OCI-LY1 (cell line): ENCODE data around the gene TEX9.

Experiments
- H2AFZ ChIP-seq: fragments of 200-600 bp; sonication (generic), shearing (Covaris generic); 2 replicates; pipeline ENCODE4 v1.6.0; 2014; ENCODE audit warnings: antibody characterized with exemption, mild to moderate bottlenecking, low read length
- H3F3A ChIP-seq: fragments of 200-600 bp; sonication (generic), shearing (Covaris generic); 2 replicates; pipeline ENCODE4 v1.6.0; 2014; ENCODE audit warnings: mild to moderate bottlenecking, antibody characterized with exemption, low read length, moderate library complexity; ENCODE audit not compliant: insufficient read depth
- H3K27ac ChIP-seq: fragments of 200-600 bp; sonication (generic); 2 replicates; pipeline ENCODE4 v1.5.1; 2014; ENCODE audit warnings: low read length, mixed run types, mild to moderate bottlenecking, low read depth; ENCODE audit not compliant: poor library complexity, severe bottlenecking
- H3K27me3 ChIP-seq: fragments of 200-600 bp; sonication (generic); 2 replicates; pipeline ENCODE4 v1.6.0; 2014; ENCODE audit warnings: antibody characterized with exemption, mild to moderate bottlenecking, low read length, moderate library complexity; ENCODE audit not compliant: insufficient read depth
- H3K36me3 ChIP-seq: fragments of 200-600 bp; sonication (generic); 2 replicates; pipeline ENCODE4 v1.6.1; 2014; ENCODE audit warnings: mild to moderate bottlenecking, antibody characterized with exemption, low read length, moderate library complexity, mixed read lengths; ENCODE audit not compliant: insufficient read depth
- H3K4me1 ChIP-seq: fragments of 200-600 bp; sonication (generic); 2 replicates; pipeline ENCODE4 v1.5.1; 2014; ENCODE audit warnings: mild to moderate bottlenecking, low read length, moderate library complexity; ENCODE audit not compliant: insufficient read depth, severe bottlenecking
- H3K4me2 ChIP-seq: fragments of 200-600 bp; sonication (generic), shearing (Covaris generic); 2 replicates; pipeline ENCODE4 v1.6.1; 2014; ENCODE audit warnings: low read length
- H3K4me3 ChIP-seq: fragments of 200-600 bp; sonication (generic); 2 replicates; pipeline ENCODE4 v1.5.1; 2014; ENCODE audit warnings: low read length, low read depth, mild to moderate bottlenecking, mixed read lengths; ENCODE audit not compliant: poor library complexity, severe bottlenecking
- H3K79me2 ChIP-seq: fragments of 200-600 bp; shearing (Covaris generic); 2 replicates; pipeline ENCODE4 v1.6.1; 2016; ENCODE audit warnings: mixed run types, low read length, mixed read lengths; ENCODE audit not compliant: insufficient read depth
- H3K9ac ChIP-seq: fragments of 200-600 bp; sonication (generic), shearing (Covaris generic); 2 replicates; pipeline ENCODE4 v1.6.1; 2014; ENCODE audit warnings: mild to moderate bottlenecking, low read length, mixed read lengths
- H3K9me2 ChIP-seq: fragments of 200-600 bp; sonication (generic), shearing (Covaris generic); 2 replicates; pipeline ENCODE4 v1.6.1; 2014; ENCODE audit warnings: low read depth, mild to moderate bottlenecking, low read length, mixed read lengths
- H3K9me3 ChIP-seq: fragments of 200-600 bp; shearing (Covaris generic); 2 replicates; pipeline ENCODE4 v1.6.1; 2014; ENCODE audit warnings: low read length, mixed read lengths
- H4K20me1 ChIP-seq: fragments of 200-600 bp; sonication (generic), shearing (Covaris generic); 2 replicates; pipeline ENCODE4 v1.6.0; 2016; ENCODE audit warnings: mild to moderate bottlenecking, low read length; ENCODE audit not compliant: insufficient read depth
- EZH2 ChIP-seq: fragments of 200-600 bp; sonication (generic), shearing (Covaris generic); IDR thresholded peaks from 2 replicates; pipeline ENCODE4 v1.8.0; 2017; ENCODE audit warnings: borderline replicate concordance, mixed run types, mild to moderate bottlenecking, antibody characterized with exemption, low read length, moderate library complexity, mixed read lengths
- TF ChIP-seq, protein P1 (sequence below): fragments of 200-600 bp; sonication (generic), shearing (Covaris generic); IDR thresholded peaks from 2 replicates; pipeline ENCODE4 v1.5.1; 2017; ENCODE audit warnings: mild to moderate bottlenecking, antibody characterized with exemption, low read length, moderate library complexity, mixed read lengths

Gene TEX9

DNA sequence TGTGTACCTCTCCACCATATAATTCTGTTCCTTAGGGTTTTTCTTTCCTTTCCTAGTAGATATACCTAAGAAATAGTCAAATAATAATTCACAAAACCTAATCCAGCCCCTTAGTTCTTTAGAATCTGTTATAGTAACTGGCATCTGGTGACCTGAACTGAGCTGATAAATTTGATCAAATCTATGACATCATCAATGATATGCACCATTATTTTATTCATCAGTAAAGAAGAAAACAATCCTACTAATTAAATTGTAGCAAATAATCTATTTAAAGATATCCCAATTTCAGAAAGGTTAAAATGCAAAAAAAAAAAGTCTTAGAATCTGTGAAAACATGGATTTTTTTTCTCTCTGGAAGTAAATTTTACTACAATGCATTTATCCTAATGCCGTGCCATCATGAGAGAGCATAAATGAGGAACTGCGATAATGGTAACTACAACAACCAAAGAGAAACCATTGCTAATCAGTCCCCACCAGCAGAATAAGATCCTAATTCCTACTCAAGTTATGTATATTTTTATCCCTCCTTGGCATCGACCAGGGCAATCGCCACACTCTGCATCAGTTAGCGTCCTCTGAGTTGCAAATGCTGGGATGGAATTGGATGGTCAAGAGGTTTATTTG lies 106.3 kb downstream of the TEX9 start:
- Histone ChIP-seq H3K27me3 (no peaks in the 10 kb centered on the region), H3K27ac (no peak overlapping the region), H3K9me3 (no peaks in the 10 kb centered on the region), H3K9me2 (no peaks in the 10 kb centered on the region), H3K4me2 (no peak overlapping the region), H3K36me3 (no peaks in the 10 kb centered on the region), H4K20me1 (no peaks in the 10 kb centered on the region), H3K4me1 (peaks cover 14% of the 10 kb centered on the region), H3F3A (no peaks in the 10 kb centered on the region), H3K79me2 (no peaks in the 10 kb centered on the region), H3K4me3 (no peak overlapping the region), H2AFZ (no peak overlapping the region), H3K9ac (no peak overlapping the region)
- TF ChIP-seq EZH2, result no peak
- TF ChIP-seq, protein P1, sequence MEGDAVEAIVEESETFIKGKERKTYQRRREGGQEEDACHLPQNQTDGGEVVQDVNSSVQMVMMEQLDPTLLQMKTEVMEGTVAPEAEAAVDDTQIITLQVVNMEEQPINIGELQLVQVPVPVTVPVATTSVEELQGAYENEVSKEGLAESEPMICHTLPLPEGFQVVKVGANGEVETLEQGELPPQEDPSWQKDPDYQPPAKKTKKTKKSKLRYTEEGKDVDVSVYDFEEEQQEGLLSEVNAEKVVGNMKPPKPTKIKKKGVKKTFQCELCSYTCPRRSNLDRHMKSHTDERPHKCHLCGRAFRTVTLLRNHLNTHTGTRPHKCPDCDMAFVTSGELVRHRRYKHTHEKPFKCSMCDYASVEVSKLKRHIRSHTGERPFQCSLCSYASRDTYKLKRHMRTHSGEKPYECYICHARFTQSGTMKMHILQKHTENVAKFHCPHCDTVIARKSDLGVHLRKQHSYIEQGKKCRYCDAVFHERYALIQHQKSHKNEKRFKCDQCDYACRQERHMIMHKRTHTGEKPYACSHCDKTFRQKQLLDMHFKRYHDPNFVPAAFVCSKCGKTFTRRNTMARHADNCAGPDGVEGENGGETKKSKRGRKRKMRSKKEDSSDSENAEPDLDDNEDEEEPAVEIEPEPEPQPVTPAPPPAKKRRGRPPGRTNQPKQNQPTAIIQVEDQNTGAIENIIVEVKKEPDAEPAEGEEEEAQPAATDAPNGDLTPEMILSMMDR, result no peak

DNA sequence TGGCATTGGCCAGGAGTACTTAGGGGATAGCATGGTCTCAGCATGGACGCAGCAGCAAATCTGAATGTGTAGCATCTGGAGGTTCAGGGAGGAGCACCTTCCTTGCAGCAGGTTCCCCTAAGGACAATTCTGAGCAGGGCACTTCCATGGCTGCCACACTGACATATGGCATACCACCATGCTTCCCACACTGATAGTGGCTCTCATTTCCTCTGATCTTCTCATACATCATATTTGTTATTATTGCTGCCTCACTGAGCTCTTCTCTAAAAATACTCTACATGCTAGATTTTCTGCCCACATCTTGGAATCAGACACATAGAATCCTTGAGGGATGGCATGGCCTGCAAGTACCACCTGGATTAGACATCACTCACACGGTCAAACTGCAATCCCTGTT lies 107.1 kb downstream of the TEX9 start:
- H3K4me3 ChIP-seq, result no peak overlapping the region
- no peaks in the 10 kb centered on the region for H3F3A ChIP-seq

DNA sequence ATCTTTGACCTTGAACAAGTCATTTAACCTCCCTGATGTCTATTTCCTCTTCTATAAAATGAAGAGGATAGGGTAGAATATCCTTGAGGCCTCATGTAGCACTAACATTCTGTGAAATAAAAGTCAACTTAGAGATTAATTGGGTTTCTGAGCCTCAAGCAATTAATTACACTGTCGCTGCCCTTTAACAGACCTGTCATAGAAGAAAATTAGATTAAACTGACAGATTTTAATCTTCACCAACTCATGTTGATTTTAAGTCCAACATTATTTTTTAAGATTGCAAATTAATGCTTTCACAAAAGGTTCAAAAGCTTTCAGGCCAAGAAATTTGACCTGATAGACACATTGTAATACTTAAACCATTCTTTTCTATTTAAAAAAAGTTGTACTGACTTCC lies 107.8 kb downstream of the TEX9 start:
- no peaks in the 10 kb centered on the region for H3K9me3 ChIP-seq
- TF ChIP-seq, protein P1, result no peak
- TF ChIP-seq EZH2, result no peak
- no peak overlapping the region for H3K4me3 ChIP-seq
- H3K36me3 ChIP-seq, result no peaks in the 10 kb centered on the region; the same call in 1 of the 2 replicates
- no peak overlapping the region for H3K9ac ChIP-seq
- no peaks in the 10 kb centered on the region for H3K9me2 ChIP-seq
- H3K27me3 ChIP-seq, result no peaks in the 10 kb centered on the region
- H3K27ac ChIP-seq, result no peak overlapping the region
- H3K79me2 ChIP-seq, result no peaks in the 10 kb centered on the region
- no peak overlapping the region for H2AFZ ChIP-seq
- no peak overlapping the region for H3K4me2 ChIP-seq
- peaks cover 9% of the 10 kb centered on the region for H3K4me1 ChIP-seq
- no peaks in the 10 kb centered on the region for H4K20me1 ChIP-seq
- no peaks in the 10 kb centered on the region for H3F3A ChIP-seq

More for the DNA sequence above, 107.1 kb downstream of the TEX9 start:
- H3K4me1 ChIP-seq, result peaks cover 14% of the 10 kb centered on the region
- H3K36me3 ChIP-seq, result no peaks in the 10 kb centered on the region; the same call in 1 of the 2 replicates
- no peak overlapping the region for H3K4me2 ChIP-seq
- H3K9me3 ChIP-seq, result no peaks in the 10 kb centered on the region
- no peaks in the 10 kb centered on the region for H3K79me2 ChIP-seq
- no peaks in the 10 kb centered on the region for H4K20me1 ChIP-seq
- TF ChIP-seq, protein P1, result no peak
- no peak for TF ChIP-seq EZH2
- H2AFZ ChIP-seq, result no peak overlapping the region
- no peak overlapping the region for H3K9ac ChIP-seq
- H3K27ac ChIP-seq, result no peak overlapping the region
- H3K27me3 ChIP-seq, result no peaks in the 10 kb centered on the region
- H3K9me2 ChIP-seq, result no peaks in the 10 kb centered on the region
